AG09319 (cell line): ENCODE results near the gene PTPRD.
A peak's percentile ranks its signal among the peaks of the same experiment; 100 is the strongest.

ENCODE experiments used
- DNase-seq: peaks from one replicate; pipeline ENCODE4 v3.0.0-alpha.2; 2010; ENCODE audit warnings: low read depth; ENCODE audit errors: extremely low read depth
- CTCF ChIP-seq: IDR thresholded peaks from 2 replicates; pipeline ENCODE4 v1.5.1; 2011; ENCODE audit warnings: low read depth, mild to moderate bottlenecking, inconsistent platforms, low read length, moderate library complexity

Gene PTPRD

GRCh38 chr9:8859416-8859815 lies 1753.4 kb downstream of the PTPRD start:
- TF ChIP-seq CTCF = no peak
- no peak for DNase-seq

GRCh38 chr9:8858596-8859161 lies 1754.1 kb downstream of the PTPRD start:
- no peak for TF ChIP-seq CTCF
- no peak for DNase-seq

GRCh38 chr9:8857926-8858595 lies 1754.7 kb downstream of the PTPRD start:
- no peak for TF ChIP-seq CTCF
- no peak for DNase-seq

GRCh38 chr9:8857068-8857925 lies 1755.5 kb downstream of the PTPRD start:
- no peak for DNase-seq
- TF ChIP-seq CTCF = no peak

- no peak for TF ChIP-seq CTCF
- DNase-seq = no peak
Measured at GRCh38 chr9:8856396-8857067, 1756.3 kb downstream of the PTPRD start.

- TF ChIP-seq CTCF = peak; percentile 23
- no peak for DNase-seq
Measured at GRCh38 chr9:8855046-8855445, 1757.8 kb downstream of the PTPRD start.
